ENCODE data around the gene RASAL2.

- no peak for TF ChIP-seq CTCF (IDR thresholded peaks at IDR 0.05; ENCODE audit: insufficient read depth, low read depth, low read length)
- TF ChIP-seq EZH2 (IDR thresholded peaks at IDR 0.05; ENCODE audit: insufficient read depth, low read length) = no peak
Measured at GRCh38 chr1:178266113-178266512, 172.2 kb downstream of the RASAL2 start.
